ENCODE measurements around the gene ENTPD3. TPM values are rescaled to one million over a fixed set of nuclear protein-coding genes. Genes with fewer than 3 reads are reported as not detected.
A peak's percentile ranks its signal among the peaks of the same experiment; 100 is the strongest.

Gene ENTPD3
- total and polyA plus RNA-seq, 2 of the 13 experiments (the other 11 are each of a cell fraction or from before 2014, with no cell fraction given): 0.07 TPM; not detected in 1

GRCh38 chr3:40476478-40477470, 89.8 kb downstream of the ENTPD3 start, which contains the start of gene ZNF619 (continued):
- TF ChIP-seq ZNF280D (CRISPR knock-in tag; IDR thresholded peaks at IDR 0.05) (no peak), AHR (CRISPR knock-in tag; IDR thresholded peaks at IDR 0.05) (no peak), PRDM10 (CRISPR knock-in tag; IDR thresholded peaks at IDR 0.05; ENCODE audit: low read depth) (no peak), NR2F6 (IDR thresholded peaks at IDR 0.05) (no peak), NR2F6 (CRISPR knock-in tag; IDR thresholded peaks at IDR 0.05) (no peak), NR3C1 (CRISPR knock-in tag; IDR thresholded peaks at IDR 0.05) (no peak), REST (IDR thresholded peaks at IDR 0.05; ENCODE audit: borderline replicate concordance in 1 of 2, low read depth in 1 of 2, low read length in 2 of 2) (no peak), TCF12 (IDR thresholded peaks at IDR 0.05) (no peak), TCF12 (CRISPR knock-in tag; IDR thresholded peaks at IDR 0.05) (no peak), ZNF230 (CRISPR knock-in tag; IDR thresholded peaks at IDR 0.05) (no peak), MYPOP (CRISPR knock-in tag; IDR thresholded peaks at IDR 0.05) (no peak), NCOA1 (CRISPR knock-in tag; IDR thresholded peaks at IDR 0.05) (no peak), ZNF224 (CRISPR knock-in tag; IDR thresholded peaks at IDR 0.05) (no peak), TBL1XR1 (IDR thresholded peaks at IDR 0.05; ENCODE audit: borderline replicate concordance, low read length, partially characterized antibody) (no peak), IKZF5 (CRISPR knock-in tag; IDR thresholded peaks at IDR 0.05) (no peak), ZFX (CRISPR knock-in tag; IDR thresholded peaks at IDR 0.05; ENCODE audit: low read depth) (peak; percentile 89)
